Thymus (tissue), 11 donors: ENCODE measurements around the gene ENSA. TPM values are rescaled to one million over a fixed set of nuclear protein-coding genes. Genes with fewer than 3 reads are reported as not detected.
A peak's percentile ranks its signal among the peaks of the same experiment; 100 is the strongest.
"Not testable (repeated sequence)": the region's sequence is repeated elsewhere in the genome, so short reads cannot be mapped to it uniquely, and the experiment has no call there.

ENCODE experiments used
- DNase-seq, 9 donors: peaks; one replicate each; pipeline ENCODE4 v3.0.0-alpha.2; 2013; ENCODE audit warnings: low spot score in 9 of 9, low read depth in 6 of 9, missing footprints in 1 of 9
- H3K27ac ChIP-seq, 2 donors: one replicate each; pipeline ENCODE4 v1.5.1; 2013; ENCODE audit warnings: control low read depth in 1 of 2, low read depth in 1 of 2, low read length in 1 of 2, mild to moderate bottlenecking in 1 of 2, moderate library complexity in 1 of 2
- H3K27me3 ChIP-seq, 2 donors: one replicate each; pipeline ENCODE4 v1.5.1; 2013; ENCODE audit warnings: low read length in 1 of 2; ENCODE audit not compliant: control insufficient read depth in 2 of 2, insufficient read depth in 1 of 2
- H3K36me3 ChIP-seq, 2 donors: one replicate each; pipeline ENCODE4 v1.5.1; 2013; ENCODE audit warnings: low read length in 1 of 2, mild to moderate bottlenecking in 1 of 2, moderate library complexity in 1 of 2; ENCODE audit not compliant: control insufficient read depth in 2 of 2, insufficient read depth in 2 of 2
- H3K4me1 ChIP-seq, 2 donors: one replicate each; pipeline ENCODE4 v1.5.1; 2013; ENCODE audit warnings: low read length in 2 of 2; ENCODE audit not compliant: control insufficient read depth in 2 of 2, insufficient read depth in 2 of 2
- H3K4me3 ChIP-seq, 2 donors: one replicate each; pipeline ENCODE4 v1.5.1; 2013; ENCODE audit warnings: low read length in 2 of 2, control low read depth in 1 of 2, mild to moderate bottlenecking in 1 of 2
- H3K9me3 ChIP-seq, 2 donors: one replicate each; pipeline ENCODE4 v1.5.1; 2013; ENCODE audit warnings: low read length in 1 of 2, mild to moderate bottlenecking in 1 of 2; ENCODE audit not compliant: control insufficient read depth in 2 of 2, insufficient read depth in 1 of 2
- WGBS: extraction: QIAGEN DNeasy Blood & Tissue Kit; methylation state at CpG from one replicate; pipeline ENCODE4 v1.1.7; 2013; 5-methylcytosine and 5-hydroxymethylcytosine counted together
- polyA plus RNA-seq: library from polyadenylated mRNA; stranded (reverse); fragments of 200-250 nt; gene quantifications from one replicate; pipeline ENCODE4 v1.2.3, GENCODE V29; 2013
- total RNA-seq: library from RNA; stranded (reverse); fragments of 120-200 nt; gene quantifications from one replicate; pipeline ENCODE4 v1.2.4, GENCODE V29; 2013
- donor health status: healthy.

Gene ENSA
- total and polyA plus RNA-seq, 2 donors = 148 to 149 TPM

DNA sequence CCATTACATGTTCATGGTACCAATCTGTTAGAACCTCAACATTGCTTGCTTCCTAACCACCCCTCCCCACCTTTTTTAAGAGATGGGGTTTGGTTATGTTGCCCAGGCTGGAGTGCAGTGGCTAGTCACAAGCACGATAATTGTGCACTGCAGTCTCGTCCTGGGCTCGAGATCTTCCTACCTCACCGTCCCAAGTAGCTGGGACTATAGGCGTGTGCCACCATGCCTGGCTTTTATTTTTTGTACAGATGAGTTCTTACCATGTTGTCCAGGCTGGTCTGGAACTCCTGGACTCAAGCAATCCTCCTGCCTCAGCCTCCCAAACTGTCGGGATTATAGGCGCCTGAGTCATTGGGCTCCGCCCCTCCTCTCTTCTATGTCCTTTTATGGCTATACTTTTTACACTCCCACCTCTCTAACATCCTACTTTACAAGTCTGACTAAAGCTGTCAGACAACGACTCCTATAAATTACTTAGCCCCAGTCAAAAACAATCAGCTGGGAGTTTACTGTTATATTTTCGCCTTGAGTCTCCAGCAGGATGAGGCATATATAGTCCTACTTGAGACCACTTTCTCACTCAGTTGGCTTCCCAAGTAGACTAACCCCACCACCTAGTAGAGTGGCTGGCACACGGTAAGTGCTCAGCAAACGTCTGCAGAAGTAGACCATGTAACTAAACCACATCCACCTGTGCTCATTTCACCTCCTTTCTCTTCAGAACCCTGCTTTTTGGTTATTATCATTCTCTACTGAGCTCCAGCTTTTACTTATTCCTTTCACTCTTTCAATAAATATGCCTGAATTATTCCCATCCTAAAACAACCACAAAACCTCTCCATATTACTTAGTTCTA, 13.8 kb downstream of the ENSA start:
- Histone ChIP-seq H3K9me3 (no peaks in the 10 kb centered on the region), H3K4me1 (peaks cover 0 to 12% of the 10 kb centered on the region in 2 donors), H3K27ac (peak overlapping the region in 1 of 2 donors; percentile 55), H3K4me3 (no peak overlapping the region), H3K36me3 (peaks cover 25 to 66% of the 10 kb centered on the region in 2 donors), H3K27me3 (no peaks in the 10 kb centered on the region)
- WGBS = 88% methylated on average over 12 of the region's 12 CpGs
- DNase-seq = peak in 1 of 9 donors; percentile 33

DNA sequence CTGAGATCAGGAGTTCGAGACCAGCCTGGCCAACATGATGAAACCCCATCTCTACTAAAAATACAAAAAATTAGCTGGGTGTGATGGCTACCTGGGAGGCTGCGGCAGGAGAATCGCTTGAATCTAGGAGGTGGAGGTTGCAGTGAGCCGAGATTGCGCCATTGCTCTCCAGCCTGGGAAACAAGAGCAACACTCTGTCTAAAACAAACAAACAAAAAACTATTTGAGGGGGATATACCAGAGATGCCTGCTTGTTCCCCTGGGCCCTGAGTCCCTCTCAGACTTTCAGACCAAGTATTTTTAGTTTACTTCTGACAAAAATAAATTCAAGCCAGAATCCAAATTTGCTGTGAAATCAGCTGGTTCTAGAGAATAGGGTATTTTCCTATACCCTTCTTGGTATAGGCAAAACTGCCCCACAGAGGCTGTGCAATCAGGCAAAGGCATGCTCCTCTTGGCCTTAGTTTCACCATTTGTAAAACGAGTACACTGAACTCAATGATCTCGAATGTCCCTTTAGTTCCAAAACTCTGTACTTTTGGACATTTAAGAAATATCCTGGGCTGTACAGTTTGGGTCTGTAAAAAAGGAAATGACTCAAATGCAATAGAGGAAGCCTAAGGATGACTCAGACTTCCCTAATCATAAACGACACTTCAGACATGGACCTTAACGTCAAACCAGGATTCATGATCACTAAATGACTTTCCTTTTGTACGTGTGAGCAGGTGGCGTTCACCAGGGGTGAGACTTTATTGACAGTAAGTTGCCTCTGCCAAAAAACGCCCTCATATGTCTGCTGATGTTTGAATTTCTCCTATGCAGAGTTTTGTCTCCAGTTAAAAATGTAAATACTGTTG, 16.1 kb downstream of the ENSA start:
- Histone ChIP-seq H3K4me3 (no peak overlapping the region), H3K4me1 (peaks cover 0 to 12% of the 10 kb centered on the region in 2 donors), H3K27me3 (no peaks in the 10 kb centered on the region), H3K36me3 (peaks cover 17 to 44% of the 10 kb centered on the region in 2 donors), H3K27ac (peak overlapping the region; percentile 32 to 75), H3K9me3 (no peaks in the 10 kb centered on the region)
- WGBS = 54% methylated on average over 12 of the region's 12 CpGs
- peak in 1 of 9 donors; percentile 41 for DNase-seq

DNA sequence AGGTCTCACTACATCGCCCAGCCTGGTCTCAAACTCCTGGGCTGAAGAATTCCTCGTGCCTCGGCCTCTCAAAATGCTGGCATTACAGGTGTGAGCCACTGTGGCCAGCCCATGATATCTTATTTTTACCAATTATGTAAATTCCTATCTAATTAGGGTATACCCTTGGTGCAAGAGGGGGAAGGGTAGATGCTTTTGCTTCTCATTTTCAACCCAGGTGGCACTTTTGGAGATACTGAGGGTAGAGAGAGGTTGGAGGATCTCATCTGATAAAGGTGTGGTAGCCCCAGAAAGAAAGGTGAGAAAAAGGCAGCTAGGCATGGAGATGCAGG, 17.4 kb downstream of the ENSA start:
- no peak for DNase-seq
- peak overlapping the region; percentile 63 to 80 for H3K27ac ChIP-seq
- H3K4me1 ChIP-seq = peaks cover 0 to 12% of the 10 kb centered on the region in 2 donors
- H3K27me3 ChIP-seq = no peaks in the 10 kb centered on the region
- H3K9me3 ChIP-seq = no peaks in the 10 kb centered on the region
- WGBS = 98% methylated on average over 3 of the region's 3 CpGs
- H3K36me3 ChIP-seq = peaks cover 13 to 37% of the 10 kb centered on the region in 2 donors
- no peak overlapping the region for H3K4me3 ChIP-seq

DNA sequence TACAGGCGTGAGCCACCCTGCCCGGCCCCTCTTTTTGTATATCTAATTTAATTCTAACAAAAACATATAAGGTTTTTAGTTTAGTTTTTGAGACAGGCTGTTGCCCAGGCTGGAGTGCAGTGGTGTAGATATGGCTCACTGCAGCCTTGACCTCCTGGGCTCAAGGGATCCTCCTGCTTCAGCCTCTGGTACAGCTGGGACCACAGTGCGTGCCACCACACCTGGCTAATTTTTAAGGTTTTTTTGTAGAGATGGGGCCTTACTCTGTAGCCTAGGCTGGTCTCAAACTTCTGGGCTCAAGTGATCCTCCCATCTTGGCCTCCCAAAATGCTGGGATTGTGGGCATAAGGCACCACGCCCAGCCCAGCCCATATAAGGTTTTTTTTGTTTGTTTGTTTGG, 18.8 kb downstream of the ENSA start:
- peaks cover 14 to 26% of the 10 kb centered on the region in 2 donors for H3K36me3 ChIP-seq
- H3K9me3 ChIP-seq = no peaks in the 10 kb centered on the region
- WGBS = 97% methylated on average over 4 of the region's 4 CpGs
- H3K4me1 ChIP-seq = peaks cover 0 to 12% of the 10 kb centered on the region in 2 donors
- no peaks in the 10 kb centered on the region for H3K27me3 ChIP-seq
- DNase-seq = no peak
- H3K4me3 ChIP-seq = no peak overlapping the region
- H3K27ac ChIP-seq = peak overlapping the region; percentile 32 to 65

DNA sequence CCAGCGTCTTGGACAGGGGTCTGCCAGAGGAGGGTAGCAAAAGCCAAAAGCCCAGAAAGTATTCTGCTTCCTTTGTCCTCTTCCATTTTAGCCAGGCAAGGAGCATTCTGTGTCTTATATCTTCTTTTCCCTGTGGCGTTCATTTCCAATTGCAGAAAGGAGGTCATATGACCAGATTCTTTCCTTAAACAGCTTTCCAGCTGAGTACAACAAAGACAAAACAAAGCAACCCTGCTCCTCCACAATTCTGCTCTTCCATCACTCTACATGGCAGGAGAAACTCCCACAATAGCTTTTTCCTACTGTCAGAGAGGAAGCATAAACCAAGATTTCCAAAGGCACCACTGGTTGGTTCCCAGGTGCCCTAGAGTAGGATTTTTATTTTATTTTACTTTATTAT, 19.7 kb downstream of the ENSA start:
- no peak overlapping the region for H3K4me3 ChIP-seq
- DNase-seq = no peak
- H3K9me3 ChIP-seq = no peaks in the 10 kb centered on the region

DNA sequence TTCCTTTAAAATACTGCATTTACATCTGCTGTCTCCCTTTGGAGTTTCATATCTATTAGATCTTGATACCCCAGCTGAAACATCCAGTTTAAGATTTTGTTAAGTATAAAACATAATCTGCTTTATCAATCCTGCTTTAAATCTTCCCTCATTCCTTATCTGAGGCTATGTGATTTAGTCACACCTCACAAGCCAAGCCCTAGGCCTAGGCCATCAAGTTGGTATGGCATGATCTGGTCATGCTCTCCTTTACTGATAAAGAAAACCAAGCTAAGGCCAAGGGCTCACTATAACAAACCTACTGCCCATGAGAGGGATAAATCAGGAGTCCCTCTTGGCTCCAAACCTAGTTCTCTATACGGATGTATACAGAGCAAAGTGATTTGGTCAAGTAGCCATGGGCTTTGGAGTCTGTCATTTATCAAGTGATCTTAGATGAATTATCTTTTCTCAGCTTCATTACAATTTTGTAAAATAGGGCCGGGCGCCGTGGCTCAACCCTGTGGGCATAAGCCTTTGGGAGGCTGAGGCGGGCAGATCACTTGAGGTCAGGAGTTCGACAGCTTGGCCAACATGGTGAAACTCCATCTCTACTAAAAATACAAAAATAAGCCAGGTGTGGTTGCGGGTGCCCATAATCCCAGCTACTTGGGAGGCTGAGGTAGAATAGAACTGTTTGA, 22.8 kb downstream of the ENSA start:
- no peak for DNase-seq
- WGBS = 98% methylated on average over 7 of the region's 7 CpGs
- H3K27me3 ChIP-seq = no peaks in the 10 kb centered on the region
- no peak overlapping the region for H3K27ac ChIP-seq
- H3K36me3 ChIP-seq = peaks cover 4 to 7% of the 10 kb centered on the region in 2 donors
- no peak overlapping the region for H3K4me3 ChIP-seq
- H3K9me3 ChIP-seq = no peaks in the 10 kb centered on the region
- peaks cover 0 to 5% of the 10 kb centered on the region in 2 donors for H3K4me1 ChIP-seq

More for the DNA sequence above, 19.7 kb downstream of the ENSA start:
- Histone ChIP-seq H3K36me3 (peaks cover 10 to 19% of the 10 kb centered on the region in 2 donors), H3K27ac (no peak overlapping the region), H3K4me1 (peaks cover 0 to 12% of the 10 kb centered on the region in 2 donors), H3K27me3 (no peaks in the 10 kb centered on the region)
- 94% methylated on average over 2 of the region's 2 CpGs for WGBS

DNA sequence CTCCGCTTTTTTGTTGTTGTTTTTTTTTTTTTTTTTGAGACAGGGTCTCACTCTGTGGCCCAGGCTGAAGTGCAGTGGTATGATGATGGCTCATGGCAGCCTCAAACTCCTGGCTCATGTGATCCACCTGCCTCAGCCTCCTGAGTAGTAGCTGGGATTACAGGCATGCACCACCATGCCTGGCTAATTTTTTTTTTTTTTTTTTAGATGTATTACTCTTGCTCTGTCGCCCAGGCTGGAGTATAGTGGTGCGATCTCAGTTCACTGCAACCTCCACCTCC, 24.0 kb downstream of the ENSA start:
- H3K9me3 ChIP-seq, H3K27me3 ChIP-seq, DNase-seq, H3K27ac ChIP-seq, H3K4me3 ChIP-seq, H3K4me1 ChIP-seq: not testable (repeated sequence)
- peaks cover 9 to 12% of the 10 kb centered on the region in 2 donors for H3K36me3 ChIP-seq
- 98% methylated on average over 3 of the region's 3 CpGs for WGBS

DNA sequence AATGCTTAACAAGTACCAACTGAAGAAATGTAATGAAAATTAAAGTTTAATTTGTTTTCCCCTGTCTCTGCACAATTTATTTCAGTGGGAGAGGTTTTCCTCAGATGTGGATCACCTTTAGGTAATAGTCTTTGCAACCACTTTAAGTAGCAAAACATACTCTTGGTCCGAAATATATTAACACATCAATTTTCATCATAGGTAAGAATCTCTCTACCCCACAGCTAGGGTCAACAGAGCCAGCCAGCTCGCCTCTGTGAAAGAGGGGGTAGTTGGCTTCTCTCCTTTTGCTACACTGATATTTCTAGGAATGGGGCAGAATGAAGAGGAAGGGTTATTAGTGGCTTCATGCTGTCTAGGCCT, 25.2 kb downstream of the ENSA start:
- Histone ChIP-seq H3K9me3 (no peaks in the 10 kb centered on the region), H3K27ac (peak overlapping the region in 1 of 2 donors; percentile 24), H3K27me3 (no peaks in the 10 kb centered on the region), H3K36me3 (peaks cover 11 to 16% of the 10 kb centered on the region in 2 donors), H3K4me3 (no peak overlapping the region), H3K4me1 (no peaks in the 10 kb centered on the region)
- no peak for DNase-seq
- over 99% methylated on average over 2 of the region's 2 CpGs for WGBS

DNA sequence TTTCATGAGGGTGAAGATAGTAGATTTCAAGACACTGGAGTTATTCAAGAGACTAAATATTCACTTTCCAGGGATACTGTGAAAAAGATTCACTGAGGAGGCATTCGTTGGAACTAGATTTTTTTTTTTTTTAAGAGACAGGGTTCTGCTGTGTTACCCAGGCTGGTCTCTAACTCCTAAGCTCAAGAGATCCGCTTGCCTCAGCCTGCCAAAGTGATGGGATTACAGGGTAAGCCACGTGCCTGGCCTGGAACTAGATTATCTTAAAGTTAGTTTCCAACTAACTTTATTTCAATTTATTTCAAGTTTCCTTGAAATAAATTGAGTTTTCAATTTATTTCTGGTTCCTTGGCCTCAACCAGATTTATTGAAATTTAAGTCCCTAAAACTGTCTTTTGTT, 25.7 kb downstream of the ENSA start:
- H3K9me3 ChIP-seq = no peaks in the 10 kb centered on the region
- no peak overlapping the region for H3K27ac ChIP-seq
- 94% methylated on average over 3 of the region's 3 CpGs for WGBS
- H3K27me3 ChIP-seq = no peaks in the 10 kb centered on the region
- no peaks in the 10 kb centered on the region for H3K4me1 ChIP-seq
- peaks cover 11 to 16% of the 10 kb centered on the region in 2 donors for H3K36me3 ChIP-seq
- H3K4me3 ChIP-seq = no peak overlapping the region
- no peak for DNase-seq
